ENCODE results near the gene SLC26A1.

GRCh38 chr4:1010395-1011021 lies 17.3 kb upstream of the SLC26A1 start:
- no peak for TF ChIP-seq CTCF (IDR thresholded peaks at IDR 0.05)
- TF ChIP-seq ELF4 (CRISPR knock-in tag; IDR thresholded peaks at IDR 0.05; ENCODE audit: low read depth) = no peak
- no peak for TF ChIP-seq TEAD1 (CRISPR knock-in tag; IDR thresholded peaks at IDR 0.05)
- no peak for TF ChIP-seq ATF2 (CRISPR knock-in tag; IDR thresholded peaks at IDR 0.05; ENCODE audit: borderline replicate concordance, low read depth)
- no peak for TF ChIP-seq ETV6 (CRISPR knock-in tag; IDR thresholded peaks at IDR 0.05)
- no peak; the same call in 1 of the 2 replicates for TF ChIP-seq RELA (CRISPR knock-in tag; IDR thresholded peaks at IDR 0.05; ENCODE audit: borderline replicate concordance)
- no peak for TF ChIP-seq FOXP4 (CRISPR knock-in tag; IDR thresholded peaks at IDR 0.05)
- TF ChIP-seq CBFB (CRISPR knock-in tag; IDR thresholded peaks at IDR 0.05; ENCODE audit: low read depth) = no peak
- TF ChIP-seq FOXK1 (CRISPR knock-in tag; IDR thresholded peaks at IDR 0.05) = no peak
